Esophagus muscularis mucosa (tissue), 4 donors: ENCODE results near the gene ACTL7A. TPM values are rescaled to one million over a fixed set of nuclear protein-coding genes. Genes with fewer than 3 reads are reported as not detected.
A peak's percentile ranks its signal among the peaks of the same experiment; 100 is the strongest.

Experiments
- DNase-seq: peaks from one replicate; pipeline ENCODE4 v3.0.0-alpha.2; 2017; ENCODE audit errors: extremely low spot score
- H3K27ac ChIP-seq, 4 donors: fragments of 200-600 bp; sonication (generic); replicated peaks in 1 of 4; 1 replicate in 3 of 4; 2 replicates in 1 of 4; pipeline ENCODE4 v1.5.1; 2016 to 2019; ENCODE audit warnings: mild to moderate bottlenecking in 1 of 4
- H3K27me3 ChIP-seq, 4 donors: fragments of 200-600 bp; sonication (generic); one replicate each; pipeline versions ENCODE4 v1.5.1 to v1.6.0; 2016 to 2019
- H3K36me3 ChIP-seq, 4 donors: fragments of 200-600 bp; sonication (generic); one replicate each; pipeline ENCODE4 v1.5.1; 2016 to 2019
- H3K4me1 ChIP-seq, 4 donors: fragments of 200-600 bp; sonication (generic); one replicate each; pipeline ENCODE4 v1.5.1; 2016 to 2019
- H3K4me3 ChIP-seq, 4 donors: fragments of 200-600 bp; sonication (generic); 1 replicate in 2 of 4; 2 replicates in 2 of 4; pipeline ENCODE4 v1.5.1; 2016 to 2019; ENCODE audit warnings: mild to moderate bottlenecking in 4 of 4, moderate library complexity in 1 of 4
- H3K9me3 ChIP-seq, 4 donors: fragments of 200-600 bp; sonication (generic); 1 replicate in 3 of 4; 2 replicates in 1 of 4; pipeline ENCODE4 v1.5.1; 2016 to 2019
- CTCF ChIP-seq, 3 experiments: fragments of 200-600 bp in 2 of 3; fragments of 450-650 bp in 1 of 3; sonication (generic) in 2 of 3; IDR thresholded peaks; one replicate each; pipeline ENCODE4 v1.5.1; 2017 to 2019; ENCODE audit warnings: antibody characterized with exemption in 3 of 3, mild to moderate bottlenecking in 2 of 3, moderate library complexity in 1 of 3
- EP300 ChIP-seq: sonication (generic); formaldehyde crosslinking; IDR thresholded peaks from one replicate; pipeline ENCODE4 v1.6.1; 2017; ENCODE audit warnings: antibody characterized with exemption
- POLR2A ChIP-seq: fragments of 450-650 bp; IDR thresholded peaks from one replicate; pipeline ENCODE4 v1.6.1; 2017; ENCODE audit warnings: antibody characterized with exemption, moderate library complexity, mild to moderate bottlenecking, low read depth
- POLR2AphosphoS5 ChIP-seq, 2 donors: sonication (generic); formaldehyde crosslinking; IDR thresholded peaks; one replicate each; pipeline ENCODE4 v1.6.1; 2017; ENCODE audit warnings: antibody characterized with exemption in 2 of 2
- WGBS: methylation state at CpG from one replicate; pipeline ENCODE4 v1.1.5; 2018; 5-methylcytosine and 5-hydroxymethylcytosine counted together
- intact Hi-C: fragments of 100-400 bp; cut with DNase I; formaldehyde crosslinking; loops from one replicate; pipeline ENCODE4 v1.15.1; 2023
- total RNA-seq, 4 donors: library from RNA; depleted of rRNA; stranded (reverse); fragments of >200 nt; gene quantifications; one replicate each; pipeline versions ENCODE4 v1.1.0 to v1.2.1, GENCODE V29; 2016

ACTL7A gene
- not detected for total RNA-seq

- intact Hi-C loops, result no loop called here
- H3K9me3 ChIP-seq, result no peaks in the 10 kb centered on the region
- 89% methylated on average over 3 of the region's 3 CpGs for WGBS
- H3K27me3 ChIP-seq, result no peaks in the 10 kb centered on the region
- peaks cover 0 to 5% (median 0%) of the 10 kb centered on the region in 4 donors for H3K4me1 ChIP-seq
- DNase-seq, result no peak
- TF ChIP-seq POLR2AphosphoS5 (IDR thresholded peaks at IDR 0.05) (no peak), POLR2A (no peak), EP300 (no peak), CTCF (IDR thresholded peaks at IDR 0.05) (no peak)
- H3K36me3 ChIP-seq, result no peaks in the 10 kb centered on the region
- H3K4me3 ChIP-seq, result no peak within 1 kb of the TSS
- H3K27ac ChIP-seq, result no peak within 1 kb of the TSS
Observed at GRCh38 chr9:108861997-108862396, at the start of gene ACTL7A. TSS of gene ACTL7A (plus strand) at chr9:108862266. CDS start at chr9:108862323, 57 bp downstream.

- Histone ChIP-seq H3K9me3 (no peaks in the 10 kb centered on the region), H3K36me3 (no peaks in the 10 kb centered on the region), H3K4me1 (peaks cover 0 to 8% (median 0%) of the 10 kb centered on the region in 4 donors), H3K4me3 (no peak overlapping the region), H3K27me3 (no peaks in the 10 kb centered on the region), H3K27ac (no peak overlapping the region)
- intact Hi-C loops, result no loop called here
- peak; percentile 72 for DNase-seq
- TF ChIP-seq POLR2A (no peak), EP300 (no peak), POLR2AphosphoS5 (IDR thresholded peaks at IDR 0.05) (no peak), CTCF (IDR thresholded peaks at IDR 0.05) (no peak)
- WGBS, result 77% methylated on average over 8 of the region's 8 CpGs
Observed at GRCh38 chr9:108812396-108813025, 49.6 kb upstream of the ACTL7A start.

- H3K27me3 ChIP-seq, result no peaks in the 10 kb centered on the region
- H3K4me3 ChIP-seq, result no peak overlapping the region
- H3K9me3 ChIP-seq, result no peaks in the 10 kb centered on the region
- peaks cover 0 to 8% (median 0%) of the 10 kb centered on the region in 4 donors for H3K4me1 ChIP-seq
- H3K36me3 ChIP-seq, result no peaks in the 10 kb centered on the region
- intact Hi-C loops, result no loop called here
- 88% methylated on average over 2 of the region's 2 CpGs for WGBS
- TF ChIP-seq POLR2AphosphoS5 (IDR thresholded peaks at IDR 0.05) (no peak), CTCF (IDR thresholded peaks at IDR 0.05) (peak in 1 of 3 experiments; percentile 19)
- H3K27ac ChIP-seq, result no peak overlapping the region
- DNase-seq, result peak; percentile 62
Observed at GRCh38 chr9:108813951-108814601, 48.0 kb upstream of the ACTL7A start.

- Histone ChIP-seq H3K27me3 (no peaks in the 10 kb centered on the region), H3K4me3 (no peak overlapping the region), H3K27ac (no peak overlapping the region), H3K9me3 (no peaks in the 10 kb centered on the region), H3K4me1 (peaks cover 0 to 8% (median 0%) of the 10 kb centered on the region in 4 donors), H3K36me3 (no peaks in the 10 kb centered on the region)
- intact Hi-C loops, result no loop called here
- peak; percentile 62 for DNase-seq
- WGBS, result 90% methylated on average over 3 of the region's 3 CpGs
- TF ChIP-seq CTCF (IDR thresholded peaks at IDR 0.05) (no peak), POLR2A (no peak), POLR2AphosphoS5 (IDR thresholded peaks at IDR 0.05) (no peak), EP300 (no peak)
Observed at GRCh38 chr9:108815156-108815555, 46.9 kb upstream of the ACTL7A start.
